Effector memory CD4-positive, alpha-beta T cell (primary cell): Measurements from ENCODE around the gene SKAP1.

ENCODE experiments used
- DNase-seq, 3 donors: peaks; one replicate each; pipeline ENCODE4 v3.0.0-alpha.2; 2020
- H3K27ac ChIP-seq: 2 replicates; pipeline ENCODE4 v1.7.0; 2013; ENCODE audit warnings: mild to moderate bottlenecking, low read length, moderate library complexity; ENCODE audit not compliant: insufficient read depth, poor library complexity, severe bottlenecking
- H3K27me3 ChIP-seq: replicated peaks from 2 replicates; pipeline ENCODE4 v1.7.0; 2013; ENCODE audit warnings: mild to moderate bottlenecking, low read length; ENCODE audit not compliant: insufficient read depth, control insufficient read depth, poor library complexity, severe bottlenecking
- H3K36me3 ChIP-seq: 2 replicates; pipeline ENCODE4 v1.7.0; 2013; ENCODE audit warnings: mild to moderate bottlenecking, low read length, moderate library complexity; ENCODE audit not compliant: control insufficient read depth, insufficient read depth
- H3K4me1 ChIP-seq: 2 replicates; pipeline ENCODE4 v1.7.0; 2013; ENCODE audit warnings: low read length, mild to moderate bottlenecking; ENCODE audit not compliant: control insufficient read depth, insufficient read depth, poor library complexity, severe bottlenecking
- H3K4me3 ChIP-seq: 2 replicates; pipeline ENCODE4 v1.7.0; 2013; ENCODE audit warnings: low read length, low read depth, mild to moderate bottlenecking; ENCODE audit not compliant: insufficient read depth, poor library complexity, severe bottlenecking
- H3K9me3 ChIP-seq: 2 replicates; pipeline ENCODE4 v1.7.0; 2013; ENCODE audit warnings: mild to moderate bottlenecking, low read length, moderate library complexity; ENCODE audit not compliant: control insufficient read depth

The SKAP1 gene

GRCh38 chr17:48161127-48161905, 268.7 kb downstream of the SKAP1 start:
- peaks cover 45% of the 10 kb centered on the region for H3K36me3 ChIP-seq
- H3K4me3 ChIP-seq = no peak overlapping the region
- no peaks in the 10 kb centered on the region for H3K27me3 ChIP-seq
- no peak for DNase-seq
- no peaks in the 10 kb centered on the region for H3K4me1 ChIP-seq
- H3K27ac ChIP-seq = no peak overlapping the region
- no peaks in the 10 kb centered on the region for H3K9me3 ChIP-seq

- Histone ChIP-seq H3K9me3 (no peaks in the 10 kb centered on the region), H3K27me3 (no peaks in the 10 kb centered on the region), H3K4me3 (no peak overlapping the region), H3K27ac (no peak overlapping the region), H3K36me3 (peaks cover 51% of the 10 kb centered on the region), H3K4me1 (no peaks in the 10 kb centered on the region)
- no peak for DNase-seq
Observed at GRCh38 chr17:48160177-48161081, 269.6 kb downstream of the SKAP1 start.

- Histone ChIP-seq H3K27ac (no peak overlapping the region), H3K4me3 (no peak overlapping the region), H3K27me3 (no peaks in the 10 kb centered on the region), H3K9me3 (no peaks in the 10 kb centered on the region), H3K4me1 (no peaks in the 10 kb centered on the region), H3K36me3 (peaks cover 54% of the 10 kb centered on the region)
- no peak for DNase-seq
Observed at GRCh38 chr17:48159232-48159631, 270.8 kb downstream of the SKAP1 start.

- Histone ChIP-seq H3K27me3 (no peaks in the 10 kb centered on the region), H3K4me3 (no peak overlapping the region), H3K36me3 (peaks cover 53% of the 10 kb centered on the region), H3K9me3 (no peaks in the 10 kb centered on the region), H3K4me1 (no peaks in the 10 kb centered on the region), H3K27ac (no peak overlapping the region)
- DNase-seq = no peak
Observed at GRCh38 chr17:48155889-48156611, 274.0 kb downstream of the SKAP1 start.

GRCh38 chr17:48153691-48154358, 276.2 kb downstream of the SKAP1 start:
- Histone ChIP-seq H3K9me3 (no peaks in the 10 kb centered on the region), H3K36me3 (peaks cover 39% of the 10 kb centered on the region), H3K4me1 (no peaks in the 10 kb centered on the region), H3K27ac (no peak overlapping the region), H3K27me3 (no peaks in the 10 kb centered on the region), H3K4me3 (no peak overlapping the region)
- DNase-seq = no peak

GRCh38 chr17:48152289-48152688, 277.7 kb downstream of the SKAP1 start:
- H3K27ac ChIP-seq = no peak overlapping the region
- DNase-seq = no peak
- H3K9me3 ChIP-seq = no peaks in the 10 kb centered on the region
- no peaks in the 10 kb centered on the region for H3K27me3 ChIP-seq
- no peak overlapping the region for H3K4me3 ChIP-seq
- peaks cover 45% of the 10 kb centered on the region for H3K36me3 ChIP-seq
- H3K4me1 ChIP-seq = no peaks in the 10 kb centered on the region

GRCh38 chr17:48151220-48151619, 278.8 kb downstream of the SKAP1 start:
- DNase-seq = no peak
- no peaks in the 10 kb centered on the region for H3K9me3 ChIP-seq
- H3K27ac ChIP-seq = no peak overlapping the region
- no peaks in the 10 kb centered on the region for H3K4me1 ChIP-seq
- no peak overlapping the region for H3K4me3 ChIP-seq
- H3K36me3 ChIP-seq = peaks cover 46% of the 10 kb centered on the region
- H3K27me3 ChIP-seq = no peaks in the 10 kb centered on the region

- Histone ChIP-seq H3K4me1 (no peaks in the 10 kb centered on the region), H3K36me3 (peaks cover 41% of the 10 kb centered on the region), H3K4me3 (no peak overlapping the region), H3K27ac (no peak overlapping the region), H3K9me3 (no peaks in the 10 kb centered on the region), H3K27me3 (no peaks in the 10 kb centered on the region)
- DNase-seq = no peak
Observed at GRCh38 chr17:48150597-48151001, 279.4 kb downstream of the SKAP1 start.

GRCh38 chr17:48149787-48150463, 280.1 kb downstream of the SKAP1 start:
- DNase-seq = no peak
- Histone ChIP-seq H3K4me1 (no peaks in the 10 kb centered on the region), H3K4me3 (no peak overlapping the region), H3K27ac (no peak overlapping the region), H3K9me3 (no peaks in the 10 kb centered on the region), H3K27me3 (no peaks in the 10 kb centered on the region), H3K36me3 (peaks cover 39% of the 10 kb centered on the region)
